Left cardiac atrium (tissue), 4 donors: ENCODE data around the gene PAPOLA. TPM values are rescaled to one million over a fixed set of nuclear protein-coding genes. Genes with fewer than 3 reads are reported as not detected.

ENCODE experiments used
- ATAC-seq, 2 donors: fragments of 200-7000 bp; cut with Tn5 transposase; one replicate each; pipeline ENCODE4 v1.9.1; 2020; ENCODE audit warnings: mild to moderate bottlenecking in 2 of 2, moderate library complexity in 2 of 2
- DNase-seq: peaks from one replicate; pipeline ENCODE4 v3.0.0-alpha.2; 2020
- intact Hi-C, 2 donors: fragments of 100-400 bp; cut with DNase I; formaldehyde crosslinking; loops; one replicate each; pipeline versions ENCODE4 v1.14.1 to v1.15.1; 2022 to 2023
- total RNA-seq, 2 donors: library from RNA; stranded (reverse); fragmentation: NEBNext Ultra II Directional; extraction: Animal tissue kit (Norgen Biotek cat#: 25700); gene quantifications; one replicate each; pipeline ENCODE4 v1.2.1, GENCODE V29; 2021
- donor health status: DM: no; HTN: yes; CAD: no.
- donor health status: DM: no; HTN: yes; CAD: no; lungs with severe emphysema.
- donor health status: DM: yes; HTN: yes; CAD: no.
- donor health status: Dilated cardiomyopathy.

Gene PAPOLA
- total RNA-seq, 2 donors from 2014 or later: 125 to 151 TPM

DNA sequence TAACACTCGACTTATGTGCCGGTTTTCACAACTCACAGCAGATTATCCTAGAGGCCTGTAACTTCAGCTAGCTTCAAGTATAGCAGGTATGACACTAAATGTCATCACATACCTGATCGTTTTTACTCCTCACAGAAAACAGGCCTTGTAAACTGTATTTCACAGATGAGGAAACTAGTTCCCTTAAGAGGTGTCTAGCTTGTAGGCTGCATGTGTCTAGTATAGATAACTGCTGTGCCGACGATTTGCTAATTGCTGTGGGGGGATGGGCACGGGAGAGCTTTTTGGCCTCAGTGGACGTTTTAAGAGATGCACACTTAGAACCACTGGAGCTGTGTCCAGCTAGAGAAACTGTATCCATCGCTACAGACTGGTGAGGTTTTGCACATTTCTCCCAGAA, 78.8 kb downstream of the PAPOLA start:
- DNase-seq (no peak), ATAC-seq (no peak)
- intact Hi-C loops: no loop called here

DNA sequence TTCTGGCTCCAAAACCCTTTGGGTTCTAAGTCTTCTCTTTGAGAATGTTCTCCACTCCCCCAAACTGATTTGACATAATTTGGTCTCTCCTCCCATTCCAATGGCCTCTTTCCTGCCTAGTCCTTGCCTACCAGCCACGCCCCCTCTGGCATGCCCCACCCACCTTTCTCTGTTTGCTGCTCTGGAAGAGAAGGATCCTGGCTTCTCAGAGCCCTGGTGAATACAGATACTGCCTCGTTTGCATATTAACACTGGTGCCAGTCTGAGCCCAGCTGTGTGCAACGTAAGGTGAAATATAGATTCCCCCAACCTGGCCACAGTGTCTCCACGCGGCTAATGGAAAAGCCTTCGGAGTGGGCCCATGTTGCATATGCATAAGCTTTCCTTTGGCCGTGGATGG, 79.7 kb downstream of the PAPOLA start:
- intact Hi-C loops: no loop called here
- no peak for DNase-seq
- no peak for ATAC-seq

DNA sequence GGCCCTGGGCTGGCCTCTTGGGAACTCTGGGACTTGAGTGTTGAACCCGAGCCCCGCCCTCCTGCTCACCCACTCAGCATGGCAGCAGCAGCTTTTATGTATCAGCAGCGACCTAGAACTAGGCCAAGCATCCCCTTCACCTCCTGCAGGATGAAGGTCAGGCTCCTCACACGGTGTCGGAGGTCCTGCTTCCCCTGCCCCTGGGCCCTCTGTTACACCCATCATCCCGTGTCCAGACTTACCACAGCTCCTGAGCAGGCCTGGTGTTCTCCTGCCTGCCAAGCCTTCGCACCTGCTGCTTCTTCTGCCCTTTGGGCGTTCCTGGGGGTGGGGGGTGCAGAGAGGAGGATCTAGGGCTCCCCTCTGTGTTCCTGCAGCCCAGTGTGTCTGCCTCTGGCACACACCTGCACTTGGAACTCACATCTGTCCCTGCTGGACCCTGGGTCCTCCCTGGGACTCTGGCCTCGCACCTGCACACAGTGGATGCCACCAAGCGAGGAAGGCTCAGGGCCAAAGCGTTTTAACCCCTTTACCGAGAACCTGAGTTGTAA, 80.3 kb downstream of the PAPOLA start:
- ATAC-seq (no peak), DNase-seq (no peak)
- intact Hi-C loops: no loop called here

DNA sequence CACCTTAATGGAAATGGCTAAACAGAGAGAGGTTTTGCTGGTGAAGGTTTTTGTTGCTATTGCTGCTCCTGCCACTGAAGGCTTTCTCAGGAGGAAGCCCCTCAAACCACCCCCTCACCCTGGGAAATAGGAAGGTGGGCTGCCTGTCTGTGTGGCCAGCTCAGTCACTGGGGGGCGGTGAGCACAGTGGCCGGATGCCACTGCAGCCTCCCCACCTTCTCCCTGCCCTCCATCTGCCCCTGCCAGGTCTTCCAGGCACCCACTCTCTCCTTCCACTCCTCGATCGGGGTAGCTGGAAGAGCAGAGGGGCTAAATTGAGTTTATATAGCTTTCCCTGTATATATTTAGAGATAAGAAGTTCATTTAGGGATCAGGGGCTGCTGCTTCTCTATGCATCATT, 80.8 kb downstream of the PAPOLA start:
- DNase-seq (no peak), ATAC-seq (no peak)
- intact Hi-C loops: no loop called here

DNA sequence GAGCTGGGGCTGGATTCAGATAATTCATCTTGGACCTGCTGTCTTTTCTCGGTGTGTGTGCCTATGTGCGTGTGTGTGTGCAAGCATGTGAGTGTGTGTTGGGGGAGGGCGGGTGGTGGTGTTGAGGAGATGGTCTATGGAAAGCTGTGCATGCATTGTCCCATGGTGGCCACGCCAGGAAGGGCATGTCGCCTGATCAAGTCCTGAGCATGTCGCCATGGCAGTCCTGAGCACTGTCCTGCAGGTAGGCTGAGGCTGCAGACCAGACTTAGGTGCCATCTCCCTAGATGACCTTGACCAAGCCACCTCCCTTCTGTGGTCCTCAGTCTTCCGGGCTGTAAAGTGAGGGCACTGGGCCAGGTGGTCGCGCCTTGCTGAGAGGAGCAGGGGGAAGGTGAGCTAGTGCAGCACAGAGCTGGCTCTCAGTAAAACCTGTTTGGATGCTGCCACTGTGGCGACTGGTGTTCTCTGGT, 81.4 kb downstream of the PAPOLA start:
- ATAC-seq (no peak), DNase-seq (no peak)
- intact Hi-C loops: no loop called here

DNA sequence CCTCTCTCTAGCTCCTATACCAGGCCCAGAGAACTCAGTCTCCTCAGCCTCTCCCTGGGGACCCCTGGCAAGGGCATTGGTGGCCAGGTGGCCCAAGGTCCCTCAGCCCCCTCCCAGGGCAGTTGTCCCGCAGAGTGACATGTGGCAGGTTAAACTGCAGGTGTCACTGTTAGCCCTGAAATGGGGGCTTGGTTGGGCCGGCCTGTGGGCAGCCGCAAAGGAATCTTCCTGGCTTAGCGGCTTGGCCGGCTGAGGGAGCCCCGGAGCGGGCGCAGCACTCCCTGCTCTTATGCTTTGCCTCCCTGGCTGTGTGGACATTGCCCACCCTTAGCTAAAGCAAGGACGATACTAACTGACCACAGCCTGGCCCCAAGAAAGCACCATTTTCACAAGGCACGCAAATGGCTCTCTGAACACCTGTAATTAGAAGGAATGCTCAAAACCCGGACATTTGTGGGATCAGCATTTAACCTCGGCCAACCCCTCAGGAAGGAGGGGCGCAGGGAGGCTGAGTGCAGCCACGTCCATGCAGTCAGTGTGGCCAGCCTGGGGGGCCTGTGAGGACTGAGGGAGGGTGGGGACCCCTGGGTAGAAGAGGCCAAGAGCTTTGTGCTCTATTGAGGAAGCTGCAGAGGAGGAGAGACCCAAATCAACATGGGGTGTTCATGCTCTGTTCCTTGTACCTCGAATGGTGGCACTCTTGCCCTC, 82.2 kb downstream of the PAPOLA start:
- ATAC-seq (peak; percentile 15 to 24), DNase-seq (no peak)
- intact Hi-C loops: no loop called here

DNA sequence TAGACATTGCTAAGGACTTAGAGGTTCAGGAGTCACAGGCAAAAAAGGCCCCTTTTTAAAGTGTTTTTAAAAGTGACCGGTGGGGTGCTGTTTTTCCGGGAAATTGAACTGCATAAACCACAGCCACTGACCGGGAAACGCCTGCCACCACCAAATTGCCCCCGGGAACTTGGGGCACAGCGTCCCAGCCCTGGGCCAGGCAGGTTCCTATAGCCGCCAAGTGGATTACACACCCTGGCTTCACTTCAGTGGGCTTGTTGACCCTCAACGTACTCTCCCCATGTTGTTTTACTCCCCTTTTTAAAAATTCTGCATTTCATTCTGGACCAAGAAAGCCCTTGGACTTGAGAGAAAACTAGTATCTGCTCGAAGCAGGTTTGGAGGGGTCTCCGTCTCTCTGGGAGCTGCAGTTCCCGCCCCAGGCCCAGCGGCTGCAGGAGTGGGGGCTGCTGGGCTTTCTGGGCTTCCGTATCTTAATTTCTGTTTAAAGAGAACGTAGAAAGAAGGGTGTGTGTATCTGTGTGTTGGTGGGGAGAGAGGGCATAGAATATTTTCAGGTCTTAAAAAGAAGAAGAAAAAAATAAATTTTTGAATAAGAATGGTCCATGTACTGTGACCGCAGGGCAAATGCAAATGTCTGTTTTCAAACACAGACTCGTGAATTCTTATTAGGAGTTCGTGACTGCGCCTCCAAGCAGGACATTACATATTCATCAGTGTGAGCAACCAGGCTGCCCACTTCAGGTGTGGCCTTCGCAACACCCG, 82.9 kb downstream of the PAPOLA start:
- intact Hi-C loops: no loop called here
- no peak for DNase-seq
- no peak for ATAC-seq

DNA sequence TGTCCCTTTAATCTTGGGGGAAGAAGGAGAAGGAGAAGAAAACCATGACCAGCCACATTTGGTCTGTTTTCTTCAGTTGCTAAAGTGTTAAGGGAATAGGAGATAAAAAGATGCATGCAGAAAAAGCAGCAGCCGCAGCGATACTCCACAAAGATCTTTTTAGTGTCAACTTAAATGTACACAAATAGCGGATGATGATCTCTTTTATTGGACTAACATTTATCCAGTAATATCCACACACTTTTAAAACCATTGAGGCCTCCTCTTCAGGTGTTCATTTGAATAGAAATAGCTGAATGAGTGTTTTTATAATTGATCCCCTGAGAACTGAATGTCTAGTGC, 83.5 kb downstream of the PAPOLA start:
- intact Hi-C loops: no loop called here
- no peak for ATAC-seq
- DNase-seq: no peak

DNA sequence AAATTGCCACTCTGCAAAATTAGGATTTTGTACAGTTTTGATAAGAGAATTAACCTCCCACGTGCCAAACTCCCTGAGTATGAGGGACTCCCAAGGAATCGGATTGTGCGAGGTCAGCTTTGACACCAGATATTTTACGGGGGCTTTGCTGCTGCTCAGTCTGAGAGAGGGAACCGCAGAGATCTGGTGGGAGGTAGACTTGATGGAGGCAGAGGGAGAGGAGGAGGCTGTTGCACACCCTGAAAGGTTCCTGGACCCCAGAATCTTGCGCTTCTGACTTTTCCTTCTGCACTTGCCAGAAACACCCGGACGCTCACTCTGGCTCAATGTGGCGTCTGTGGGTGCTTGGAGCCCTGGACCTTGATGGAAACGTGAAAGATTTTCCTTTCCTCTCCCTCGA, 83.9 kb downstream of the PAPOLA start:
- ATAC-seq (no peak), DNase-seq (no peak)
- intact Hi-C loops: no loop called here

DNA sequence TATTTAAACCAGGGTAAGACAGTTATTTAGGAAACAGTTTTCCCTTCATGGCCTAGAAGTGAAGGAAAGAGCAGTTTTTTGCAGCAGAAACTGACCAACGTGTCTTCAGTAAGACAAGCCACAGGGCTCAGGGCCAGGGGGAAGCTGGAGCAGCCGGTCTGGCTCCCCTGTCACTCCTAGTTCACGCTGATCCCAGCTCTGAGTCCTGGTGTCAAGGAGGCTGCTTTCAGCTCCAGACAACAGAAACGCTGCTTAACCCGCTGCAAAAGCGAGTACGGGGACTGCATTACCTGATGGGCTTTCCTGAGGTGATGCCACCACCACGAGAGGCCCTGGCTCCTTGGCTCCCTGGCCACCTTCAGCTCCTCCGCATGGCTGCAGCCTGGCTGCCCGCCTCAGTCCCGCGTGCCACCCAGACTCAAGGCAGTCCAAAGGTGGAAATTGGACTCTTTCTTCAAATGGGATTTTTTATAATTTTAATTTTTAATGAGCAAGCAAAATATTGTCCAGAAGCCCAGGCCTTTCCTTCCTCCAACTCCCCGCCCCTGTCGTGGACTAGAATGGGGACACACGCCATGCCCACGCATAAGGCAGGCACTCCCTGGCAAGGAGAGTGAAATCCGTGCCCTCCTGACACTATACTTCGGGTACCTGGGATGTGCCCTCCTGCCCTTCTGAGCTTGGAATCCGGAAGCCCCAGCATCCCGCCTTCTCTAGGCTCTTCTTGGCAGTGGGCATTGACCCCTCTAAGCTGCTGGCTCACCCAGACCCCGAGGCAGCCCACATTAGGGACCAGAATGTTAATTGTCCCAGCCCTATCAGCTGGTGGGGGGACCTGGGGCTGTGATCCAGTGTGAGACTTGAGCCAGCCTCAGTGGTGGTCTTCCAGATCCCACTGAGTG, 85.0 kb downstream of the PAPOLA start:
- no peak for ATAC-seq
- intact Hi-C loops: no loop called here
- no peak for DNase-seq

DNA sequence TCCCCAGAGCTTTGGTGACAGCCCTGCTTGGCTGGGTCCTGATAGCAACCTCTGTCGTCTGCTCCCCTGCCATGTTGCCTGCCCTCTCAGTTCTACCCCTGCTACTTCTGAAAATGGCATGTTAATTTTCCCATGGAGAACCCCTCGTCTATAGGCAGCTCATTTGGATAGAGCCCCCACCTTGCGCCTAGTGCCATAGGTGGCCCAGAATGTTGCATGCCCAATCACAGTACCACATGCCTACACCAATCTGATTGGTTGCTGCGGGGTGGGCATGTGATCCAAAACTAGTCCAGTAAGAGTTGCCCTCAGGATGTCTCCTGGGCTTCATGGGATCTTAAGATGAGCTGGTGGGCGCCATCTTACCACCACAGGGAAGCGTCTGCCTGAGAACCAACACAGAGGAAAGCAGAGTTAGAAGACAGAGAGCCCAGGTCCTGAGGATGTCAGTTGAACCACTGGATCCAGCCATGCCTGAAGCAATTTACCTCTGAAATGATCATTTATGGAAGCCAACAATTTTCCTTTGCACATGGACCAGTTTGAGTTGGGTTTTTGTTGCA, 85.7 kb downstream of the PAPOLA start:
- DNase-seq (no peak), ATAC-seq (no peak)
- intact Hi-C loops: no loop called here

DNA sequence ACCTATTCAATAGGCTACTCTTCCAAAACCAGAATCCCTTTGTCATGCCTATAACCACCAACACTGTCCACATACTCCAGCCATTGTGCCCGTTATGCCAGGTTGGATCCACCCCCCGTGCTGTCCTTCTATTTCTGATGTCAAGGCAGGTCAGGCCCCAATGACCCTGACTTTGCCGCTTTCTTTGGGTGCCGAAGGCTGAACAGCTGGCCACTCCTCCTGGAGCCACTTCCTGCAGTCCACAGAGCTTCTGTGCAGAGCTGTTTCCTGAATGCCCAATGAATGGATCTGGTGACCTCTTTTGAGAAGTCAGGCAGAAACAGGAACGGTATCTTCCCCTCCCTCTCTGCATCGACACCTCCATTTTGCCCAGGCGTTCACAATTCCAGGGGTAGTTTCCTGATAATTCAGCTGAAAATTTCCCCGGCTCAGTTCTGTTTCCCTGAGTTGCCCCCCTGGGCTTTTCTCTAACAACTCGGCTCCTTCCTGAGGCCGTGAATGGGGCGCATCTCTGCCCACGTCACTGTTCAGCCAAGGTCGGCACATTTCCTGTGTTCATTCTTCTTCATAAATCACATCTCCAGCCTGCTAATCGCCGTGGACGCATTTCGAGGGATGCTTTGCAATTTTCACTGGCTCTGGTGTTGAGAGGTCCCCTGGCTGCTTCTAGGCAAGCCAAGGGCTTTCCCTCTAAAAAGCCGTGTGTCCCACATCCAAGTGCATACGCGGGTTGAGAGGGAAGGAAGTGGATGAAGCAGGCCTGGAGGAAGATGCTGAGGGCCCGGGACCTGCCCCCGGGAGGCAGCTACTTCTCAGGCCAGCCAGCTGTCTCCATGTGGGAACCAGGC, 86.5 kb downstream of the PAPOLA start:
- ATAC-seq: peak in 1 of 2 donors; percentile 38
- no peak for DNase-seq
- intact Hi-C loops: no loop called here

DNA sequence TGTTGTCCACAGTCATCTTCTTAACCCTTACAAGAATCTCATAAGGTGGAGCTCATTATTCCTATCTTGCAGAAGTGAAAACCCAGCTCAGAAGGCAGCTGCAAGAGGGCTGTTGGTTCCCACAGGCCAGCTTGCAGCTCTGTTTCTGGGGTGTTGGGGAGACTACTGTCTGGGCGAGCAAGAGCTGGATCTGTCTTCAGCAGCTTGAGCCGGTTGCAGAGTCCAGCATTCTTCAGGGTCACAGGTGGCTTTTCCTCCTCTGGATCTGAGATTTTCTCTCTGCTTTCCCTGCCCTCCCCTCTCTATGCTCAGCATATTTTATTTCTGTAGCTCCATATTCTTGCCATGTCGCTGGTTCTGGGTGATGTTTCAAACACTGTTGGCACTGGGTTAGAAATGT, 87.4 kb downstream of the PAPOLA start:
- DNase-seq (no peak), ATAC-seq (no peak)
- intact Hi-C loops: no loop called here

DNA sequence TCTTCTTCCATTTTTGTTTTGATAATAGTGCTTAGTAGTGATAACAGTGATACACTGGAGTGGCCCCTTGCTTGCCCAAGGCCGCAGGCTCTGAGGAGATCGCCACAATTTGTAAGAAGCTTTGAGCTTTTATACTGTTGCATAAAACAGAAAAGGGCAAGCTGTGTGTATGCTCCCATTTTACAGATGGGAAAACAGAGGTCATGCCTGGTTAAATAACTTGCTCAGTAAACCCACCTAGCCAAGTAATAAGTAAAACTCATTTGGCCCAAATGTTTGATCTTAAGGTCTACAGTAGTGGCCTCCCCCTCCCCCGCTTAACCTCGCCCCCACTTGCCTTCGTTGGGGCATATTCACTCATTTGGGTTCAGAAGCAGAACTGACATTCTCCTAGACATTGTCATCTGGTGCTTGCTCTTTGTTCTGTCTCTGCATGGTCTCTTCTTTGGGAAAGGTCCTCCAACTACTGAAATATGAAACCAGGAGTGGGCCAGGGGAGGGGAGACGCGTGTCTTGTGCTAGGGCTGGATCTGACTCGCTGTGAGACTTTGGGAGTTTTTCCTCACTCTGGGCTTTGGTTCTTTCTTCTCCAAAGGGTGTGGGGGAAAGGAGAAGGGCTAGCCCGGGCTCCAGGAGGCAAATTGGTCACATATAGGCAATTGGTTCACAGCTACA, 88.1 kb downstream of the PAPOLA start:
- DNase-seq (no peak), ATAC-seq (no peak)
- intact Hi-C loops: no loop called here

DNA sequence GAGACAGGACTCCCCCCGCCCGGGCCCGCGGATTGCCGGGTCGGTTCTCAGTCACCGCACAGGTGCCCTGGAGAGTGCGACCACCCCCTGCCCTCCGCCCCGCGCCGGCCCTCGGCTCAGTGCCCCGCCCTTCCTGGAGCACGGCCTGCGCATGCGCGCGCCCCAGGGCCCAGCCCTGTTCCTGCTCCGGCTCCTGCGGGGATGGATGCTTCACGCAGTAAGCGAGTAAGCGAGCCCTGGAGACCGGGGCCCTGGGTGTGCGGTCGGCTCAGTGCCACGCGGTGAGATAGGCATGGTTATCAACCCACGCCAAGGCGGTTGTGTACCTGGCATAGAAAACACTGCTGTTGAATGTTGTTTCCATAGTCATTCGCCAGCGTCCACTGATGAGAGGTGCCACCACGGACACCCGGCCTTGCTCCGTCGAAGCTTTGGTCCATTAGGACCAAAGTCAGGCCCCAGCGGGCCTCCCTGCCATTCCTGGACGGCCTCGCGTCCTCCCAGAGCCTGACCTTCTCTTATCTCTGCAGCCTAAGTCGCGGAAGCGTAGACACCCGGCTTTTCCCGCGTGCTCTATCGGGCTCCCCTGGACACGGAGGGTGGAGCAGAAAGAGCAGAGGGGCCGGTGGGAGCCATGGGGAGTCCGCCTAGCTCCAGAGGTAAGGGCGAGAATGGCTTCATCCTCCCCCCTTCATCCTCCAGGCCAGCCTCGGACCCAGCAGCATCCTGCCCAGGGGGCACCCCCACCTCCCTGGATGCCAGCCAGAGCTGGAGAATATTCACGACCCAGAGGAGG, 90.6 kb downstream of the PAPOLA start:
- ATAC-seq: peak; percentile 69 to 92
- intact Hi-C loops: no loop called here

DNA sequence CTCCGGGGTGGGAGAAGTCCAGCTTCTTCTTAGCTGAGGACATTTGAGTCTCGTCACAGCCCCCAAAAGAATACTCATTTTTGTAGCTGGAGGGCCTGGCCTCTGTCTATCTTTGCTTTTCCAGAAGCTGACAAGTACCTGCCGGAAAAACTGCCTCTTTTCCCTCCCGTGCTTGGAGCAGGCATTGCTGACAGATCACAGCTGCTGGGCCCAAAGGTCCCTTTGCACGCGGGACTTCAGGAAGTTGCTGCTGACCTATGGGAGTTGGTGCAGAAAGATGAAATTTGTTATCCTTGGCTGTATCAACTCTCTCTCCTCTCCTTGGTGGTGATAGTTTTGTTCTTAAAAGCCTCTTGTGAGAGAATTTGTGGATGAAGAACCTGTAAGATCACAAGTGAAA, 92.8 kb downstream of the PAPOLA start:
- intact Hi-C loops: no loop called here
- DNase-seq (no peak), ATAC-seq (no peak)

More for the DNA sequence above, 90.6 kb downstream of the PAPOLA start:
- DNase-seq: peak; percentile 51

DNA sequence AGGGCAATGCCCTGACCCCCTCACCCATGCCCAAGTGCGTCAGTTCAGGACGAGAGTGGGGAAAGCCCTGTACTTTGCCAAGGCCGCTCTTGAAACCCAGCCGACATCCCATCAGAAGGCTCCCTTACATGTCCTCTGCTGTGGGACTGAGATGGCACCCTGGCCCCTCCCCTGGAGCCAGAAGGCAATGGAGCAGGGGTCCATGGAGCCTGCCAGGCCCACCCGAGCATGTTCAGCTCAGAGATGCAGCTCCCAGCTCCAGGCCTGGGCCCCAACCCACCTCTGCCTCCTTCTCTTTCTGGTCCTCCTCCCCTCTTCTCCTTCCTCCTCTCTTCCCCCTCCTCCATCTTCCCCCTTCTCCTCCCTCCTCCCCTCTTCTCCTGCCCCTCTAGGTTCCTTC, 95.5 kb downstream of the PAPOLA start:
- ATAC-seq: no peak
- intact Hi-C loops: no loop called here

More for the DNA sequence above, 95.5 kb downstream of the PAPOLA start:
- no peak for DNase-seq
